ENCODE measurements around the gene TRIM63. TPM values are rescaled to one million over a fixed set of nuclear protein-coding genes. Genes with fewer than 3 reads are reported as not detected.

Gene TRIM63
- total and polyA plus RNA-seq, 9 of the 15 experiments (the other 6 are each of a cell fraction or from before 2014, with no cell fraction given) = 0.08 to 0.57 (median 0.36) TPM

GRCh38 chr1:26110731-26111529, 43.5 kb upstream of the TRIM63 start (continued):
- TF ChIP-seq, protein P1, sequence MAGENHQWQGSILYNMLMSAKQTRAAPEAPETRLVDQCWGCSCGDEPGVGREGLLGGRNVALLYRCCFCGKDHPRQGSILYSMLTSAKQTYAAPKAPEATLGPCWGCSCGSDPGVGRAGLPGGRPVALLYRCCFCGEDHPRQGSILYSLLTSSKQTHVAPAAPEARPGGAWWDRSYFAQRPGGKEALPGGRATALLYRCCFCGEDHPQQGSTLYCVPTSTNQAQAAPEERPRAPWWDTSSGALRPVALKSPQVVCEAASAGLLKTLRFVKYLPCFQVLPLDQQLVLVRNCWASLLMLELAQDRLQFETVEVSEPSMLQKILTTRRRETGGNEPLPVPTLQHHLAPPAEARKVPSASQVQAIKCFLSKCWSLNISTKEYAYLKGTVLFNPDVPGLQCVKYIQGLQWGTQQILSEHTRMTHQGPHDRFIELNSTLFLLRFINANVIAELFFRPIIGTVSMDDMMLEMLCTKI (IDR thresholded peaks at IDR 0.05; ENCODE audit: partially characterized antibody) = no peak
- TF ChIP-seq, protein P2, sequence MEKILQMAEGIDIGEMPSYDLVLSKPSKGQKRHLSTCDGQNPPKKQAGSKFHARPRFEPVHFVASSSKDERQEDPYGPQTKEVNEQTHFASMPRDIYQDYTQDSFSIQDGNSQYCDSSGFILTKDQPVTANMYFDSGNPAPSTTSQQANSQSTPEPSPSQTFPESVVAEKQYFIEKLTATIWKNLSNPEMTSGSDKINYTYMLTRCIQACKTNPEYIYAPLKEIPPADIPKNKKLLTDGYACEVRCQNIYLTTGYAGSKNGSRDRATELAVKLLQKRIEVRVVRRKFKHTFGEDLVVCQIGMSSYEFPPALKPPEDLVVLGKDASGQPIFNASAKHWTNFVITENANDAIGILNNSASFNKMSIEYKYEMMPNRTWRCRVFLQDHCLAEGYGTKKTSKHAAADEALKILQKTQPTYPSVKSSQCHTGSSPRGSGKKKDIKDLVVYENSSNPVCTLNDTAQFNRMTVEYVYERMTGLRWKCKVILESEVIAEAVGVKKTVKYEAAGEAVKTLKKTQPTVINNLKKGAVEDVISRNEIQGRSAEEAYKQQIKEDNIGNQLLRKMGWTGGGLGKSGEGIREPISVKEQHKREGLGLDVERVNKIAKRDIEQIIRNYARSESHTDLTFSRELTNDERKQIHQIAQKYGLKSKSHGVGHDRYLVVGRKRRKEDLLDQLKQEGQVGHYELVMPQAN (IDR thresholded peaks at IDR 0.05; ENCODE audit: borderline replicate concordance) = peak; percentile 47; the same call in 1 of the 2 replicates
- TF ChIP-seq ZBTB43 (CRISPR knock-in tag; IDR thresholded peaks at IDR 0.05) (peak; percentile 14; the same call in 1 of the 2 replicates), ZNF274 (IDR thresholded peaks at IDR 0.05; ENCODE audit: borderline replicate concordance, low read depth, low read length) (no peak), SIX5 (IDR thresholded peaks at IDR 0.05; ENCODE audit: borderline replicate concordance in 1 of 2, insufficient read depth in 1 of 2, low read depth in 1 of 2, low read length in 2 of 2) (no peak), ZHX1 (conservative IDR thresholded peaks at IDR 0.05; ENCODE audit: low read length) (0 out of 2 replicates have a peak, but pooled peaks have one; percentile 31), ZNF717 (CRISPR knock-in tag; IDR thresholded peaks at IDR 0.05) (no peak), ZKSCAN1 (IDR thresholded peaks at IDR 0.05; ENCODE audit: low read depth, low read length) (0 out of 2 replicates have a peak, but pooled peaks have one; percentile 34), BRD4 (IDR thresholded peaks at IDR 0.05) (0 out of 2 replicates have a peak, but pooled peaks have one; percentile 42), ELK1 (CRISPR knock-in tag; IDR thresholded peaks at IDR 0.05) (no peak), CAMTA2 (CRISPR knock-in tag; conservative IDR thresholded peaks at IDR 0.05) (no peak), NFATC3 (IDR thresholded peaks at IDR 0.05) (no peak), ZFPM2 (CRISPR knock-in tag; IDR thresholded peaks at IDR 0.05) (no peak), ATF1 (CRISPR knock-in tag; IDR thresholded peaks at IDR 0.05) (no peak), ATF1 (tag; IDR thresholded peaks at IDR 0.05) (no peak; the same call in 1 of the 2 replicates), YBX1 (IDR thresholded peaks at IDR 0.05) (no peak), CBFB (CRISPR knock-in tag; IDR thresholded peaks at IDR 0.05) (no peak), ETS1 (conservative IDR thresholded peaks at IDR 0.05; ENCODE audit: control insufficient read depth, low read depth, low read length) (peak; percentile 48; the same call in 1 of the 2 replicates)
